Measurements from ENCODE around the gene LRCH3. TPM values are rescaled to one million over a fixed set of nuclear protein-coding genes. Genes with fewer than 3 reads are reported as not detected.
"Not testable (repeated sequence)": the region's sequence is repeated elsewhere in the genome, so short reads cannot be mapped to it uniquely, and the experiment has no call there.

The LRCH3 gene
- total and polyA plus RNA-seq, 2 experiments from 2014 or later: 20.9 to 24.1 TPM

DNA sequence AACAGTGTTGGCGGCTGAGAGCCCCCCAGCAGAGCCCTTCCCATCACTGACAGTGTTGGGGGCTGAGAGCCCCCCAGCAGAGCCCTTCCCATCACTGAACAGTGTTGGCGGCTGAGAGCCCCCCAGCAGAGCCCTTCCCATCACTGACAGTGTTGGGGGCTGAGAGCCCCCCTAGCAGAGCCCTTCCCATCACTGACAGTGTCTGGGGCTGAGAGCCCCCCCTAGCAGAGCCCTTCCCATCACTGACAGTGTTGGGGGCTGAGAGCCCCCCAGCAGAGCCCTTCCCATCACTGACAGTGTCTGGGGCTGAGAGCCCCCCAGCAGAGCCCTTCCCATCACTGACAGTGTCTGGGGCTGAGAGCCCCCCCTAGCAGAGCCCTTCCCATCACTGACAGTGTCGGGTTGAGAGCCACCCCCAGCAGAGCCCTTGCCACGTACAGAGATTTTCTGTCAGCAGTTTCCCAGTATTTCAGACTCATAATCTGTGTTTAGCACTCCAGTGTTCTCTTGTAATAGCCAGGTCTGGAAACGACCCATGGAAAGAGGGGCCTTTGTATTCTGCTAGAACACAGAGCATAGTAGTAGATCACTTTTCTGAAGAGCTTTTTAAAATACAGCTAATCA lies 96.5 kb downstream of the LRCH3 start:
- H3K4me3 ChIP-seq; H3F3A ChIP-seq (ENCODE audit: insufficient read depth); H3K4me2 ChIP-seq (ENCODE audit: unreplicated experiment); in situ Hi-C loops (cut with MboI); H2AFZ ChIP-seq; H3K9me3 ChIP-seq (ENCODE audit: low read depth); H3K9me2 ChIP-seq (ENCODE audit: insufficient read depth); H3K9ac ChIP-seq; H3K27ac ChIP-seq; H3K27me3 ChIP-seq (replicated peaks; ENCODE audit: insufficient read depth); H3K4me1 ChIP-seq (ENCODE audit: insufficient read depth); DNase-seq; H3K79me2 ChIP-seq (ENCODE audit: insufficient read depth); H4K20me1 ChIP-seq (ENCODE audit: insufficient read depth): not testable (repeated sequence)
- H3K36me3 ChIP-seq (ENCODE audit: low read depth): 0 out of 2 replicates have a peak, but pooled peaks cover 16% of the 10 kb centered on the region
- 43 to 52% methylated on average over 4 to 5 of the region's 5 CpGs for WGBS, 2 experiments (ENCODE audit: low coverage in 1 of 2, low lambda C conversion rate in 2 of 2, missing lambda C conversion rate in 2 of 2)

DNA sequence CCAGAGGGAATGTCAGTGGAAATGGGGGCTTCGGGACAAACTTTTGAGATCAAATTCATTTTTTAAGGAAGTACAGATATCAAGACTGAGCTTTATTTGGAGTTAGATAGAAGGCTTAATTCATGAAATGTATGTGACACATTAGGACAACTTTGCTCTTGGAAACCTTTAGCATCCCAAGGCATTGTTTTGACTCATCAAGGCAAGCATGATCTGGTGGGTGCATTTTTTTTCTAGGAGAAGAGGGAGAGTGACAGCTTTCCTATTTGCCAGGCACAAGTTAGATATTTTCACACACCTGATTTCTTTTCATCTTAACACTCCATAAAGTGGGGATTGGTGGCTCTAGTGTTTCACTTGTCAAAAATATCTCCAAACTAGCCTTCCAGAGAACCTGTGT lies 97.5 kb downstream of the LRCH3 start:
- Histone ChIP-seq H3K9me3 (ENCODE audit: low read depth) (no peaks in the 10 kb centered on the region), H3K4me3 (no peak overlapping the region), H3K4me1 (ENCODE audit: insufficient read depth) (no peaks in the 10 kb centered on the region), H3K4me2 (ENCODE audit: unreplicated experiment) (no peak overlapping the region), H3F3A (ENCODE audit: insufficient read depth) (no peaks in the 10 kb centered on the region), H3K79me2 (ENCODE audit: insufficient read depth) (no peaks in the 10 kb centered on the region), H3K27me3 (replicated peaks; ENCODE audit: insufficient read depth) (no peaks in the 10 kb centered on the region), H4K20me1 (ENCODE audit: insufficient read depth) (no peaks in the 10 kb centered on the region), H3K27ac (no peak overlapping the region), H3K9ac (no peak overlapping the region), H2AFZ (no peak overlapping the region), H3K9me2 (ENCODE audit: insufficient read depth) (no peaks in the 10 kb centered on the region), H3K36me3 (ENCODE audit: low read depth) (0 out of 2 replicates have a peak, but pooled peaks cover 9% of the 10 kb centered on the region)
- WGBS, 2 experiments (ENCODE audit: low coverage in 1 of 2, low lambda C conversion rate in 2 of 2, missing lambda C conversion rate in 2 of 2): 100% methylated on average over 1 of the region's 1 CpG
- TF ChIP-seq EZH2phosphoT487 (IDR thresholded peaks at IDR 0.05; ENCODE audit: insufficient read depth, low read depth) (no peak), EZH2 (IDR thresholded peaks at IDR 0.05; ENCODE audit: insufficient read depth, poor library complexity, severe bottlenecking) (no peak)
- in situ Hi-C loops (cut with MboI): no loop called here
- no peak for DNase-seq

DNA sequence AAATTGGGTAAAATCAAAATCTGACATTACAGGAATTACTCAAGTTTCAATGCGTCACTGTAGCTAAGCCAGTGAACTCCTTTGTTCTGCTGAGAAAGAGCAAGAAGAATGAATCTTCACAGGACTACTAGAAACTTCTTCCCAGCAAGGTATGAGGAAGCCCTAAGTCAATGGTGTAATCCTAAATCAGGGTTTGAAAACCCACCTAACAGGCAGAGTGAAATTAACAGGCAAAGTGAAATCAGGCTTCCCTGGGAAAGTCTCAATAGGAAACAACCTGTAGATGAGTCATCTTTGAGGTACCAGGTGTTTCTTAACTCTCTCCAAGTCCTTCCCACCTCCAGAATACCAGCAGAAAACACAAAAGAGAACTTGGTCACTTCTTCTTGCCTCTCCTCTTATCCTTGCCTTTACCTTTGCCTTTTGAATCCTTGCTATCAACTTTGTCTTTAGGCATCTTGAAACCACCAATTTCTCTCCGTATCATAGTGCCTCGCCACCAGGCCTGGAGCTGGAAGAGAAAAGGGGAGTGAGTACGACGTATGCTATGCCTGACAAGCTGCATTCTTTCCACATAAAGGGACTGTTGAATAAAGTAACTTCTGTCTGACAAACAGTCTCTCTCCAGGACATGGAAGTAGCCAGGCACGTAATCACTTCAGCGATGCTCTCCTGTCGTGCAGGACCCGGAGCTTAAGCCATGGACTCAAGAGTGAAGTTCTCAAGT lies 98.3 kb downstream of the LRCH3 start:
- no peak overlapping the region for H3K4me3 ChIP-seq
- no peak overlapping the region for H3K9ac ChIP-seq
- no peaks in the 10 kb centered on the region for H3K27me3 ChIP-seq (replicated peaks; ENCODE audit: insufficient read depth)
- H3K27ac ChIP-seq: no peak overlapping the region
- no peaks in the 10 kb centered on the region for H3K4me1 ChIP-seq (ENCODE audit: insufficient read depth)
- H3F3A ChIP-seq (ENCODE audit: insufficient read depth): no peaks in the 10 kb centered on the region
- no peaks in the 10 kb centered on the region for H3K79me2 ChIP-seq (ENCODE audit: insufficient read depth)
- H4K20me1 ChIP-seq (ENCODE audit: insufficient read depth): no peaks in the 10 kb centered on the region
- no peak overlapping the region for H3K4me2 ChIP-seq (ENCODE audit: unreplicated experiment)
- H3K9me3 ChIP-seq (ENCODE audit: low read depth): no peaks in the 10 kb centered on the region
- no peak overlapping the region for H2AFZ ChIP-seq
- in situ Hi-C loops (cut with MboI): no loop called here
- H3K9me2 ChIP-seq (ENCODE audit: insufficient read depth): no peaks in the 10 kb centered on the region
- no peak for DNase-seq
- WGBS, 2 experiments (ENCODE audit: low coverage in 1 of 2, low lambda C conversion rate in 2 of 2, missing lambda C conversion rate in 2 of 2): 86 to 89% methylated on average over 9 of the region's 9 CpGs
- TF ChIP-seq EZH2phosphoT487 (IDR thresholded peaks at IDR 0.05; ENCODE audit: insufficient read depth, low read depth) (no peak), EZH2 (IDR thresholded peaks at IDR 0.05; ENCODE audit: insufficient read depth, poor library complexity, severe bottlenecking) (no peak)
- H3K36me3 ChIP-seq (ENCODE audit: low read depth): 0 out of 2 replicates have a peak, but pooled peaks cover 4% of the 10 kb centered on the region

DNA sequence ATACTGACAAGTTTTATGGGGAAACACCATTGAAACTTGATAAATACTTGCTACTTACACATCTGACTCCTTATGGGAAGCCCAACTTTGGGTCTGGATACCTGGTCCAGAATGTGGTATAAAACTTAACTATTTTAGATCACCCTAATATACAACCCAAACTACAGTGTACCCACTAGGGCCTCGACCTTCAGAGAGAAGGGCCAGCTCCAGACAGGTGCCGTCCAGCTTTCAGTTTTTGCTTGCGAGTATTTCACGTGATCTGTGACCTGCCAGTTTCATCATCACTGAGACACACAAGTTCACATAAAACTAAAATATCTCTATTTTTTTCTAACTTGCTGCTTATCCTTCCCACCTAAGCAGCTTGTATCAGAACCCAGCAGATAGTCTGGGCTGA lies 99.6 kb downstream of the LRCH3 start:
- 68 to 73% methylated on average over 4 of the region's 4 CpGs for WGBS, 2 experiments (ENCODE audit: low coverage in 1 of 2, low lambda C conversion rate in 2 of 2, missing lambda C conversion rate in 2 of 2)
- no peak overlapping the region for H3K27ac ChIP-seq

More for the DNA sequence above, 99.6 kb downstream of the LRCH3 start:
- Histone ChIP-seq H3K9me2 (ENCODE audit: insufficient read depth) (no peaks in the 10 kb centered on the region), H3K4me3 (no peak overlapping the region), H3K36me3 (ENCODE audit: low read depth) (0 out of 2 replicates have a peak, but pooled peaks cover 4% of the 10 kb centered on the region), H3K9ac (no peak overlapping the region), H3K9me3 (ENCODE audit: low read depth) (no peaks in the 10 kb centered on the region), H4K20me1 (ENCODE audit: insufficient read depth) (no peaks in the 10 kb centered on the region), H3K79me2 (ENCODE audit: insufficient read depth) (no peaks in the 10 kb centered on the region), H2AFZ (no peak overlapping the region), H3K27me3 (replicated peaks; ENCODE audit: insufficient read depth) (no peaks in the 10 kb centered on the region), H3F3A (ENCODE audit: insufficient read depth) (no peaks in the 10 kb centered on the region), H3K4me2 (ENCODE audit: unreplicated experiment) (no peak overlapping the region), H3K4me1 (ENCODE audit: insufficient read depth) (no peaks in the 10 kb centered on the region)
- in situ Hi-C loops (cut with MboI): no loop called here
- no peak for TF ChIP-seq EZH2phosphoT487 (IDR thresholded peaks at IDR 0.05; ENCODE audit: insufficient read depth, low read depth)
- TF ChIP-seq EZH2 (IDR thresholded peaks at IDR 0.05; ENCODE audit: insufficient read depth, poor library complexity, severe bottlenecking): no peak
- DNase-seq: no peak
